ENCODE measurements around the gene FJX1.
"Not testable (repeated sequence)": the region's sequence is repeated elsewhere in the genome, so short reads cannot be mapped to it uniquely, and the experiment has no call there.

Gene FJX1

DNA sequence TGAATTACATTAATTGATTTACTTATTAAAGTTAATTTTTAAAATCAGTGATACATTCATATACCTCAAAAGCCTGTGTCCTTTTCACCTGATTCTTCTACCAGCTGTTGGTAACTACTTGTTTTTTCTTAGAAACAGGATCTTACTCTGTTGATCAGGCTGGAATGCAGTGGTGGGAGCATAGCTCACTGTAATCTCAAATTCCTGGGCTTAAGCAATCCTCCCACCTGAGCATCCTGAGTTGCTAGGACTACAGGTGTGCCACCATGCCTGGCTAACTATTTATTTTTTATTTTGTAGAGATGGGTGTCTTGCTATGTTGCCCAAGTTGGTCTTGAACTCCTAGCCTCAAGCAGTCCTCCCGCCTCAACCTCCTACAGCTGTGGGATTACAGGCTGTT lies 49.0 kb downstream of the FJX1 start:
- Mint-ChIP-seq H3K27me3 (no peaks in the 10 kb centered on the region), H3K36me3 (ENCODE audit: insufficient read depth) (peaks cover 10% of the 10 kb centered on the region), H3K4me1 (peaks cover 77% of the 10 kb centered on the region), H3K27ac (ENCODE audit: low read depth) (no peak overlapping the region), H3K9me3 (peaks cover 17% of the 10 kb centered on the region), H3K4me3 (no peak overlapping the region)
- no peak for ATAC-seq (replicated peaks; ENCODE audit: extremely low read depth, poor library complexity, severe bottlenecking)
- no peak for DNase-seq (ENCODE audit: low spot score in 2 of 2)

DNA sequence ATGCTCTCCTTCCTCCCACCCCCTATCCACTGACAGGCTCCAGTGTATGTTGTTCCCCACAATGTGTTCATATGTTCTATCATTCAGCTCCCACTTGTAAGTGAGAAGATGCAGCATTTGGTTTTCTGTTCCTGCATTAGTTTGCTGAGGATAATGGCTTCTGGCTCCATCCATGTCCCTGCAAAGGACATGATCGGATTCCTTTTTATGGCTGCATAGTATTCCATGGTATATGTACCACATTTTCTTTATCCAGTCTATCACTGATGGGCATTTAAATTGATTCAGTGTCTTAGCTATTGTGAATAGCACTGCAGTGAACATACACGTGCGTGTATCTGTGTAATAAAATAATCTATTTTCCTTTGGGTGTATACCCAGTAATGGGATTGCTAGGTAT lies 50.1 kb downstream of the FJX1 start:
- H3K36me3 Mint-ChIP-seq (ENCODE audit: insufficient read depth); H3K27ac Mint-ChIP-seq (ENCODE audit: low read depth); DNase-seq (ENCODE audit: low spot score in 2 of 2); ATAC-seq (replicated peaks; ENCODE audit: extremely low read depth, poor library complexity, severe bottlenecking); H3K4me3 Mint-ChIP-seq; H3K27me3 Mint-ChIP-seq: not testable (repeated sequence)
- Mint-ChIP-seq H3K9me3 (peaks cover 13% of the 10 kb centered on the region), H3K4me1 (peaks cover 78% of the 10 kb centered on the region)
